Natural killer cell (primary cell): ENCODE data around the gene HOXD10. TPM values are rescaled to one million over a fixed set of nuclear protein-coding genes. Genes with fewer than 3 reads are reported as not detected.

Source experiments
- ATAC-seq, 3 donors: fragments of 150-1000 bp in 2 of 3; fragments of 200-7000 bp in 1 of 3; cut with Tn5 transposase; 1 replicate in 1 of 3; 2 replicates in 2 of 3; pipeline ENCODE4 v1.10.0; 2021; ENCODE audit warnings: mild to moderate bottlenecking in 2 of 3, moderate library complexity in 2 of 3
- DNase-seq, 2 donors: peaks; one replicate each; pipeline versions ENCODE4 v3.0.0 to v3.0.0-alpha.2; 2013 to 2021; ENCODE audit warnings: mixed read lengths in 1 of 2
- H3K27ac ChIP-seq: one replicate; pipeline ENCODE4 v1.5.1; 2013; ENCODE audit warnings: mild to moderate bottlenecking, low read length
- H3K27me3 ChIP-seq: one replicate; pipeline ENCODE4 v1.6.1; 2013; ENCODE audit warnings: low read length; ENCODE audit not compliant: control insufficient read depth, insufficient read depth
- H3K36me3 ChIP-seq: one replicate; pipeline ENCODE4 v1.6.1; 2013; ENCODE audit warnings: low read length; ENCODE audit not compliant: control insufficient read depth, insufficient read depth
- H3K4me1 ChIP-seq: one replicate; pipeline ENCODE4 v1.6.1; 2013; ENCODE audit warnings: low read length; ENCODE audit not compliant: control insufficient read depth, insufficient read depth
- H3K4me3 ChIP-seq: one replicate; pipeline ENCODE4 v1.5.1; 2013; ENCODE audit warnings: low read length
- H3K9me3 ChIP-seq: one replicate; pipeline ENCODE4 v1.6.1; 2013; ENCODE audit warnings: low read length; ENCODE audit not compliant: control insufficient read depth, insufficient read depth
- H3K27ac Mint-ChIP-seq, 2 donors: one replicate each; pipeline ENCODE4 v1.8.0; 2022; ENCODE audit warnings: mild to moderate bottlenecking in 2 of 2, mixed read lengths in 2 of 2, moderate library complexity in 1 of 2
- H3K27me3 Mint-ChIP-seq, 2 donors: one replicate each; pipeline ENCODE4 v1.8.0; 2022; ENCODE audit warnings: low read depth in 2 of 2, mixed read lengths in 2 of 2
- H3K36me3 Mint-ChIP-seq: one replicate; pipeline ENCODE4 v1.8.0; 2022; ENCODE audit warnings: mixed read lengths
- H3K4me1 Mint-ChIP-seq, 2 donors: one replicate each; pipeline ENCODE4 v1.8.0; 2022; ENCODE audit warnings: mixed read lengths in 2 of 2
- H3K4me3 Mint-ChIP-seq: one replicate; pipeline ENCODE4 v1.8.0; 2022; ENCODE audit warnings: mild to moderate bottlenecking, moderate library complexity, mixed read lengths
- H3K9me3 Mint-ChIP-seq, 2 donors: one replicate each; pipeline ENCODE4 v1.8.0; 2022; ENCODE audit warnings: mixed read lengths in 2 of 2
- WGBS: methylation state at CpG from one replicate; pipeline ENCODE4 v1.1.7; 2013; ENCODE audit warnings: missing lambda C conversion rate; ENCODE audit not compliant: insufficient coverage; 5-methylcytosine and 5-hydroxymethylcytosine counted together
- intact Hi-C: fragments of 100-400 bp; cut with micrococcal nuclease; formaldehyde crosslinking; loops from one replicate; pipeline ENCODE4 v1.14.2; 2022
- total RNA-seq, 4 donors: library from RNA; stranded (reverse); fragments of 120-200 nt in 1 of 4; gene quantifications; one replicate each; pipeline versions ENCODE4 v1.2.3 to v1.2.4, GENCODE V29; 2013 to 2022
- TF ChIP-seq, protein P1 (sequence below): fragments of 200-600 bp; IDR thresholded peaks from one replicate; pipeline ENCODE4 v1.8.0; 2022; ENCODE audit warnings: antibody characterized with exemption

Gene HOXD10
- total RNA-seq, 3 donors from 2014 or later (not counting 1 experiment from before 2014, with no cell fraction given), result not detected

DNA sequence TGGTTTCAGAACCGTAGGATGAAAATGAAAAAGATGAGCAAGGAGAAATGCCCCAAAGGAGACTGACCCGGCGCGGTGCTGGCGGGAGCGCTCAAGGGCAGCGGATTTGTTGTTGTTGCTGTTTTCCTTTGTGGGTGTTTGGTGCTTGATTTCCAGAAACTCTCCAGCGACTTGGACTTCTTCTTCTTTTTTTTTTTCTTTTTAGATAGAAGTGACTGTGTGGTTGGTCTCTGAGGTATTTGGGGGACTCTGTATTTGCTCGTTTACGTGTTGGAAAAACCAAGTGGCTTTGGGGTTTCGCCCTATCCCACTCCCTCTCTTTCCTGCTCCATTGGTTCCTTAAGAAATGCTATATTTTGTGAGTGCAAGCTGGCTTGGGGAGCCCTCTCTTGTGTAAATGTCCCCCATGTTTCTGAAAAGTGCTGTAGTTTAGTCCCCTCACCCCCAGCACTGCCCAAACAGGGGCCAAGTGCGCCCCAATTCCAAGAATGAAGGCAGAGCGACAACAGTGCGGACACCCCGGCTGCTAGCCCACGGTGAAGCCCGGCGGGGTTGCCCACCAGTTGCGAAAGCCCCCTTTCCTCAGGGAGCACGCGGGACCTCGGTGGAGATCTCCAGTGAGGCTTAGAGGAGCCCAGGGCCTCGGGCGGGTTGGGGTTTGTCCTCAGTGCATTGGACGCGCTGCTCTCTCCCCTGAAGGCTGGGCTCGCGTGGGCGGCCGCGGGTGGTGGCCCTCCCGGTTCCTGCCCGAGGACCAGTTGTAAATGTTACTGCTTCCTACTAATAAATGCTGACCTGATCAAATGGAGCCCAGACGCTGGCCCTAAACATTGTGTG, 7.8 kb downstream of the HOXD10 start:
- WGBS, result 13% methylated on average over 33 of the region's 34 CpGs
- Mint-ChIP-seq H3K9me3 (no peaks in the 10 kb centered on the region), H3K27ac (no peak overlapping the region), H3K27me3 (peaks cover 77 to 78% of the 10 kb centered on the region in 2 donors), H3K36me3 (peaks cover 7% of the 10 kb centered on the region), H3K4me3 (peak overlapping the region; percentile 45), H3K4me1 (peaks cover 8 to 13% of the 10 kb centered on the region in 2 donors)
- peaks cover 87% of the 10 kb centered on the region for H3K27me3 ChIP-seq
- H3K4me1 ChIP-seq, result peaks cover 21% of the 10 kb centered on the region
- intact Hi-C loops, result loop anchor here (5.0 kb wide), 1 partner anchor 37 kb away; no protein-coding TSS in a partner anchor
- ATAC-seq (no peak), DNase-seq (no peak)
- H3K4me3 ChIP-seq, result no peak overlapping the region
- H3K36me3 ChIP-seq, result no peaks in the 10 kb centered on the region
- H3K27ac ChIP-seq, result no peak overlapping the region
- TF ChIP-seq, protein P1, sequence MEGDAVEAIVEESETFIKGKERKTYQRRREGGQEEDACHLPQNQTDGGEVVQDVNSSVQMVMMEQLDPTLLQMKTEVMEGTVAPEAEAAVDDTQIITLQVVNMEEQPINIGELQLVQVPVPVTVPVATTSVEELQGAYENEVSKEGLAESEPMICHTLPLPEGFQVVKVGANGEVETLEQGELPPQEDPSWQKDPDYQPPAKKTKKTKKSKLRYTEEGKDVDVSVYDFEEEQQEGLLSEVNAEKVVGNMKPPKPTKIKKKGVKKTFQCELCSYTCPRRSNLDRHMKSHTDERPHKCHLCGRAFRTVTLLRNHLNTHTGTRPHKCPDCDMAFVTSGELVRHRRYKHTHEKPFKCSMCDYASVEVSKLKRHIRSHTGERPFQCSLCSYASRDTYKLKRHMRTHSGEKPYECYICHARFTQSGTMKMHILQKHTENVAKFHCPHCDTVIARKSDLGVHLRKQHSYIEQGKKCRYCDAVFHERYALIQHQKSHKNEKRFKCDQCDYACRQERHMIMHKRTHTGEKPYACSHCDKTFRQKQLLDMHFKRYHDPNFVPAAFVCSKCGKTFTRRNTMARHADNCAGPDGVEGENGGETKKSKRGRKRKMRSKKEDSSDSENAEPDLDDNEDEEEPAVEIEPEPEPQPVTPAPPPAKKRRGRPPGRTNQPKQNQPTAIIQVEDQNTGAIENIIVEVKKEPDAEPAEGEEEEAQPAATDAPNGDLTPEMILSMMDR, result no peak
- H3K9me3 ChIP-seq, result no peaks in the 10 kb centered on the region

DNA sequence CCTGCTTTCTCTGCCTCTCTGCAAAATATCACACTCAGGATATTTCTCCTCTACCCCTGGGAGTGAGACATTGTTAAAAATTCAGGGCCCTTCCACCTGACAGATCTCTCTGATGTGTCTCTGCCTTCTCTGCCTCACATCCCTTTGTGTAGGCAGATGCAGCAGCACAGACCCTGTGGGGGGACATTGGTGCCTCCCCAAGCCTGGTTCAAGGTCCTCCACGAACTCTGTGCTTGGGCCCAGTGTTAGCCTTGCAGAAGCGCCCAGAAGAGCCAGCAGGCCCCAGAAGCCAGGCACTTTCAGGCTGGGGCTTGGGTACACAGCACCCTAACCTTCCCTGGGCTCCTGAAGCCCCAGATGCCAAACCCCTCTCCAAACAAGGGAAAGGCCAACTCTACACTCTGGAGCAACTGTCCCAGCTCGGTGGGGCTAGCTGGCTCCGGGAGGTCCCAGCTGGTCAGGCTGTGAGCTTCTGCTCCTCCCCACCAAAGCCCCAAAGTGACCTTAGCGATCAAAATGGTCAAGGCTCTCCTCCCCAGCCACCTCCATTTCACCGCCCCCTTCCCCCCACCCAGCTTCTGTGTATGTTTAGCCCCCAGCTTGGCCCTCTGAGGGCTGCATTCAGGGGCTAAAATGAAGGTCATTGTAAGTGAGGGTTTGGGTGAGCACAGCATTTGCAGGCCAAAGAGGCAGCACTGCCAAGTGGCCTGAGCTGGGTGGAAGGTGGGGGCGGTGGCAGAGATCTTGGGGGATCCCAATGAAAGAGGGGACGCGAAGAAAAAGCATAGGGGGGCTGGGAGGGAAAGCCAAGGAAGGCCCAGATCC, 8.6 kb downstream of the HOXD10 start:
- Mint-ChIP-seq H3K36me3 (peaks cover 7% of the 10 kb centered on the region), H3K27me3 (peaks cover 69 to 70% of the 10 kb centered on the region in 2 donors), H3K4me1 (peaks cover 8 to 13% of the 10 kb centered on the region in 2 donors), H3K4me3 (no peak overlapping the region), H3K27ac (no peak overlapping the region), H3K9me3 (no peaks in the 10 kb centered on the region)
- H3K27me3 ChIP-seq, result peaks cover 83% of the 10 kb centered on the region
- ATAC-seq, result no peak
- peaks cover 23% of the 10 kb centered on the region for H3K4me1 ChIP-seq
- H3K36me3 ChIP-seq, result no peaks in the 10 kb centered on the region
- 25% methylated on average over 8 of the region's 9 CpGs for WGBS
- H3K4me3 ChIP-seq, result no peak overlapping the region
- no peaks in the 10 kb centered on the region for H3K9me3 ChIP-seq
- intact Hi-C loops, result loop anchor here (5.0 kb wide), 4 partner anchors 38 to 1037 kb away; no protein-coding TSS in a partner anchor
- H3K27ac ChIP-seq, result no peak overlapping the region
- TF ChIP-seq, protein P1, result no peak
- no peak for DNase-seq

DNA sequence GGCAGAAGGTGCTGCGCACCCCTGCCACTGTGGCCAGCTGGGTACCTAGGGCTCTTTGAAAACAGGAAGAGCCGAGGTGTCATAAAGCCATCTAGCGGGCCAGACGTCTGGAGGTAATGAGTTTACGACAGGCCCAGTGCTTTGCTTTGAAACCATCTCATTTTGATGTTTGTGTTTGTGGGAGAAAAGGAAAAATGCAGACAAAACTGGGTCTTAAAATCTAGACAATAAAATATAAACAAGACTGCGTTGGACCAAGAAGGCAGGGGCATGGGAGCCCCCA, 9.1 kb downstream of the HOXD10 start:
- WGBS, result 18% methylated on average over 6 of the region's 6 CpGs
- Mint-ChIP-seq H3K27me3 (peaks cover 66% of the 10 kb centered on the region in 2 donors), H3K4me3 (no peak overlapping the region), H3K36me3 (peaks cover 8% of the 10 kb centered on the region), H3K4me1 (peaks cover 10 to 16% of the 10 kb centered on the region in 2 donors), H3K27ac (no peak overlapping the region), H3K9me3 (no peaks in the 10 kb centered on the region)
- Histone ChIP-seq H3K36me3 (no peaks in the 10 kb centered on the region), H3K9me3 (no peaks in the 10 kb centered on the region), H3K27ac (no peak overlapping the region), H3K4me1 (peaks cover 25% of the 10 kb centered on the region), H3K4me3 (no peak overlapping the region), H3K27me3 (peaks cover 79% of the 10 kb centered on the region)
- DNase-seq (no peak), ATAC-seq (no peak)
- intact Hi-C loops, result loop anchor here (5.0 kb wide), 3 partner anchors 512 to 1037 kb away; no protein-coding TSS in a partner anchor
- TF ChIP-seq, protein P1, result no peak
